Mesenchymal stem cell (in vitro differentiated cells and primary cell): ENCODE data around the gene FNIP2.

ENCODE experiments used
- DNase-seq: peaks from one replicate; pipeline ENCODE4 v3.0.0-alpha.2; 2013
- H2AFZ ChIP-seq: one replicate; pipeline ENCODE4 v1.6.1; 2013; ENCODE audit warnings: low read depth, mild to moderate bottlenecking, control low read depth, inconsistent platforms, low read length, moderate library complexity
- H2AK5ac ChIP-seq: 2 replicates; pipeline ENCODE4 v1.6.1; 2013; ENCODE audit warnings: low read length, moderate library complexity, mild to moderate bottlenecking, inconsistent platforms; ENCODE audit not compliant: severe bottlenecking
- H2BK120ac ChIP-seq: one replicate; pipeline ENCODE4 v1.6.1; 2013; ENCODE audit warnings: low read depth, mild to moderate bottlenecking, inconsistent platforms, low read length, moderate library complexity
- H2BK12ac ChIP-seq, 2 experiments: one replicate each; pipeline ENCODE4 v1.6.1; 2013; ENCODE audit warnings: inconsistent platforms in 2 of 2, low read length in 2 of 2, mild to moderate bottlenecking in 2 of 2, moderate library complexity in 2 of 2, control low read depth in 1 of 2
- H2BK15ac ChIP-seq: one replicate; pipeline ENCODE4 v1.6.1; 2013; ENCODE audit warnings: mild to moderate bottlenecking, low read depth, inconsistent platforms; ENCODE audit not compliant: poor library complexity, severe bottlenecking
- H2BK5ac ChIP-seq: 2 replicates; pipeline ENCODE4 v1.6.1; 2013; ENCODE audit warnings: low read depth, mild to moderate bottlenecking, low read length, control low read depth, inconsistent platforms; ENCODE audit not compliant: poor library complexity, severe bottlenecking
- H3K14ac ChIP-seq, 2 experiments: one replicate each; pipeline ENCODE4 v1.6.1; 2013; ENCODE audit warnings: inconsistent platforms in 2 of 2, low read length in 2 of 2, control low read depth in 1 of 2, mild to moderate bottlenecking in 1 of 2, moderate library complexity in 1 of 2
- H3K18ac ChIP-seq, 2 experiments: one replicate each; pipeline ENCODE4 v1.6.1; 2013; ENCODE audit warnings: inconsistent platforms in 2 of 2, low read length in 2 of 2, control low read depth in 1 of 2, low read depth in 1 of 2, mild to moderate bottlenecking in 1 of 2
- H3K23ac ChIP-seq, 2 experiments: one replicate each; pipeline ENCODE4 v1.6.1; 2013; ENCODE audit warnings: inconsistent platforms in 2 of 2, low read length in 2 of 2, mild to moderate bottlenecking in 2 of 2, moderate library complexity in 2 of 2, control low read depth in 1 of 2
- H3K27ac ChIP-seq: 2 replicates; pipeline ENCODE4 v1.5.1; 2013; ENCODE audit warnings: mild to moderate bottlenecking, moderate library complexity, low read length, control low read depth, inconsistent platforms; ENCODE audit not compliant: poor library complexity, severe bottlenecking
- H3K27me3 ChIP-seq, 2 experiments: 2 replicates each; pipeline versions ENCODE4 v1.6.1 to v1.7.0; 2013; ENCODE audit warnings: low read length in 2 of 2, mild to moderate bottlenecking in 2 of 2, moderate library complexity in 2 of 2, control low read depth in 1 of 2, inconsistent platforms in 1 of 2; ENCODE audit not compliant: control insufficient read depth in 1 of 2, insufficient read depth in 1 of 2
- H3K36me3 ChIP-seq, 2 experiments: 2 replicates each; pipeline versions ENCODE4 v1.6.1 to v1.7.0; 2013; ENCODE audit warnings: low read length in 2 of 2, control low read depth in 1 of 2, inconsistent platforms in 1 of 2, low read depth in 1 of 2, mild to moderate bottlenecking in 1 of 2; ENCODE audit not compliant: insufficient read depth in 2 of 2, control insufficient read depth in 1 of 2
- H3K4ac ChIP-seq, 2 experiments: one replicate each; pipeline ENCODE4 v1.6.1; 2013; ENCODE audit warnings: inconsistent platforms in 2 of 2, low read length in 2 of 2, mild to moderate bottlenecking in 2 of 2, moderate library complexity in 2 of 2, control low read depth in 1 of 2, low read depth in 1 of 2
- H3K4me1 ChIP-seq: 2 replicates; pipeline ENCODE4 v1.6.1; 2013; ENCODE audit warnings: low read depth, low read length, control low read depth; ENCODE audit not compliant: control insufficient read depth, insufficient read depth
- H3K4me2 ChIP-seq: 2 replicates; pipeline ENCODE4 v1.6.1; 2013; ENCODE audit warnings: low read length, mild to moderate bottlenecking, inconsistent platforms; ENCODE audit not compliant: poor library complexity, severe bottlenecking
- H3K4me3 ChIP-seq, 2 experiments: 2 replicates each; pipeline versions ENCODE4 v1.5.1 to v1.7.0; 2013; ENCODE audit warnings: low read length in 2 of 2, mild to moderate bottlenecking in 2 of 2, control low read depth in 1 of 2, low read depth in 1 of 2; ENCODE audit not compliant: insufficient read depth in 1 of 2
- H3K79me1 ChIP-seq: replicated peaks from 2 replicates; pipeline ENCODE4 v1.6.1; 2013; ENCODE audit warnings: mild to moderate bottlenecking, control low read depth, low read length, inconsistent platforms; ENCODE audit not compliant: poor library complexity, severe bottlenecking
- H3K9ac ChIP-seq: 2 replicates; pipeline ENCODE4 v1.7.0; 2013; ENCODE audit warnings: mild to moderate bottlenecking, low read length, moderate library complexity
- H3K9me3 ChIP-seq: 2 replicates; pipeline ENCODE4 v1.7.0; 2013; ENCODE audit warnings: mild to moderate bottlenecking, low read length; ENCODE audit not compliant: control insufficient read depth
- H4K8ac ChIP-seq: one replicate; pipeline ENCODE4 v1.6.1; 2013; ENCODE audit warnings: inconsistent platforms, mild to moderate bottlenecking, low read length, moderate library complexity
- H4K91ac ChIP-seq: one replicate; pipeline ENCODE4 v1.6.1; 2013; ENCODE audit warnings: mild to moderate bottlenecking, low read length, inconsistent platforms
- WGBS: methylation state at CpG from one replicate; pipeline ENCODE4 v1.1.7; 2013; ENCODE audit warnings: mixed read lengths; 5-methylcytosine and 5-hydroxymethylcytosine counted together

Gene FNIP2

DNA sequence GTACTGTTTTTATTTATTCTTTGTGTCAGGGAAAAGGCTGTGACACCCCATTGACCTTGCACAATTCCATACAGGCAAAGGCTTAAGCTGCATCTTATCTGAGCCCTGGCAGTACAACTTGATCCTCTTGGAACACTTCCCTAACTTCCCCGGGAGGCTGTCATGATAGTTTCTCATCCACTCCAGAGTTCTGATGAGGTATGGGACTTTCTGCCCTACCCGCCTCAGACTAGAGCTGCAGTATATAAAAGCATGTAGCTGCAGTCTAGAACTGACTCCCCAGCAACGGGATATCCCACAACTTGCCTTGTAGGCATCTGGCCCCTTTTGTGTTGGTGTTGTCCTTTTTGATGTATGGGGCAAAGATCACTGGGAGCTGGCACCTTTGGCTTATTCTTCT, 72.7 kb downstream of the FNIP2 start:
- H2BK15ac ChIP-seq: no peak overlapping the region
- no peak overlapping the region for H3K9ac ChIP-seq
- H4K91ac ChIP-seq: no peak overlapping the region
- H3K27ac ChIP-seq: no peak overlapping the region
- no peak overlapping the region for H2BK12ac ChIP-seq
- no peak overlapping the region for H3K18ac ChIP-seq
- no peak overlapping the region for H2AFZ ChIP-seq
- no peaks in the 10 kb centered on the region for H3K9me3 ChIP-seq
- peaks cover 5% of the 10 kb centered on the region for H3K79me1 ChIP-seq
- DNase-seq: no peak
- H3K4me2 ChIP-seq: no peak overlapping the region
- no peak overlapping the region for H2AK5ac ChIP-seq
- no peak overlapping the region for H3K23ac ChIP-seq
- no peak overlapping the region for H3K14ac ChIP-seq
- 94% methylated on average over 3 of the region's 3 CpGs for WGBS
- H2BK5ac ChIP-seq: no peak overlapping the region
- no peak overlapping the region for H2BK120ac ChIP-seq
- no peak overlapping the region for H3K4ac ChIP-seq
- no peak overlapping the region for H3K4me3 ChIP-seq
- peaks cover 0 to 89% of the 10 kb centered on the region in 2 experiments for H3K36me3 ChIP-seq
- H3K4me1 ChIP-seq: no peaks in the 10 kb centered on the region
- H3K27me3 ChIP-seq: no peaks in the 10 kb centered on the region
- no peak overlapping the region for H4K8ac ChIP-seq

DNA sequence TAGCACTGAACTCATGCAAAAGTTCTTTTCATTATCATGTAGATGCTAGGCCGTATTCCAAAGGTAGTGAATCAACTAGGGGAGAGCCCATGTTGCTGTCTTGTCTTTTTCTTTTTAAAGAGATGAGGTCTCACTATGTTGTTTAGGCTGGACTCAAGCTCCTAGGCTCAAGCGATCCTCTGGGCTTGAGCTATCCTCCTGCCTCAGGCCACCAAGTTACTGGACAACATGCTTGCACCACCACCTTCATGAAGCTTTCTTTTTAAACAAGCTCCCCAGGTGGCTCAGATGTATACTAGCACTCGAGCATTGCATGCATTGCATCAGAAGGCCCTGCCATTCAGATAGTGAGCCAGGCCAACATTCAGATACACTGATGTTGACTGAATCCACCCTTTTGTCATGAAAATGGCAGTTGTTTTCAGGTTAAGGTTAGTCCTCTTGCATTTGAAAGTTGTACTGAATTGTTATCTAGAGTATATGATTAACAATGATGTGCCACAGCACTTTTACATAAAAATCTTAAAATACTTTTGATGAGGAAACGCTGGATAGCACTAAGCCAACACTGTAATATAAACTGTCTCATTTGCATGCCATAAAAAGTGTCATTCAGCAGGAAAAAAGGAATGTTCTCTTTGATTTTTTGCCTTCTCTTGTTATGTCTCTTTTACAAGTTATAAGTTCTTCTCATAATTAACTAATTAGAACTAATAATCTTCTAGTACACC, 76.7 kb downstream of the FNIP2 start:
- no peak overlapping the region for H3K18ac ChIP-seq
- peaks cover 1% of the 10 kb centered on the region for H3K79me1 ChIP-seq
- H3K9me3 ChIP-seq: no peaks in the 10 kb centered on the region
- 86% methylated on average over 3 of the region's 4 CpGs for WGBS
- H3K4me2 ChIP-seq: no peak overlapping the region
- no peak overlapping the region for H4K91ac ChIP-seq
- no peak overlapping the region for H2BK120ac ChIP-seq
- no peak overlapping the region for H3K4ac ChIP-seq
- H3K27me3 ChIP-seq: no peaks in the 10 kb centered on the region
- no peak overlapping the region for H2AK5ac ChIP-seq
- no peak overlapping the region for H3K9ac ChIP-seq
- DNase-seq: no peak
- no peak overlapping the region for H3K14ac ChIP-seq
- no peak overlapping the region for H3K4me3 ChIP-seq
- H3K27ac ChIP-seq: no peak overlapping the region
- no peak overlapping the region for H2BK5ac ChIP-seq
- H2AFZ ChIP-seq: no peak overlapping the region
- H2BK12ac ChIP-seq: no peak overlapping the region
- H4K8ac ChIP-seq: no peak overlapping the region
- no peak overlapping the region for H2BK15ac ChIP-seq
- no peaks in the 10 kb centered on the region for H3K4me1 ChIP-seq
- H3K23ac ChIP-seq: no peak overlapping the region
- peaks cover 11 to 89% of the 10 kb centered on the region in 2 experiments for H3K36me3 ChIP-seq

DNA sequence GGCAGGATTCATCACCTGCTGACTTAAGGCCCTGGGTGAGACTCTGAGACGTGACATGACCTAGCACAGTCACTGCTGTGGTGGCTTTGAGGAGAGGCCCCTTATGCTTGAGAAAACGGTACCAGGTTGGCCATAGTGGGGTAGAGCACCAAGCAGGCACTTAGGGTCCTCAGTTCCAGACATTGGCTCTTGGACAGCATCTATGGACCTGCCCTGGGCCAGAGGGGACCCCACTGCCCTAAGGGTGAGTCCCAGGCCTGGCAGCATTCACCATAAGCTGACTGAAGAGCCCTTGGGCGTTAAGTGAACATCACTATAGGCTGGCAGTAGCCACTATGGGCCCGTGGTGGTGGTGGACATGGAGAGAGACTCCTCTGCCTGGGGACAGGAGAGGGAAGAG, 78.7 kb downstream of the FNIP2 start:
- Histone ChIP-seq H3K23ac (no peak overlapping the region), H2BK5ac (no peak overlapping the region), H2BK120ac (no peak overlapping the region), H3K9me3 (no peaks in the 10 kb centered on the region), H3K4me2 (no peak overlapping the region), H3K27ac (no peak overlapping the region), H3K36me3 (peaks cover 11 to 86% of the 10 kb centered on the region in 2 experiments), H2BK15ac (no peak overlapping the region), H3K18ac (no peak overlapping the region), H3K14ac (no peak overlapping the region), H4K8ac (no peak overlapping the region), H4K91ac (no peak overlapping the region), H3K4me3 (no peak overlapping the region), H3K4me1 (no peaks in the 10 kb centered on the region), H2BK12ac (no peak overlapping the region), H3K9ac (no peak overlapping the region), H3K27me3 (no peaks in the 10 kb centered on the region), H3K79me1 (no peaks in the 10 kb centered on the region), H3K4ac (no peak overlapping the region), H2AK5ac (no peak overlapping the region), H2AFZ (no peak overlapping the region)
- WGBS: 97% methylated on average over 4 of the region's 4 CpGs
- DNase-seq: no peak

DNA sequence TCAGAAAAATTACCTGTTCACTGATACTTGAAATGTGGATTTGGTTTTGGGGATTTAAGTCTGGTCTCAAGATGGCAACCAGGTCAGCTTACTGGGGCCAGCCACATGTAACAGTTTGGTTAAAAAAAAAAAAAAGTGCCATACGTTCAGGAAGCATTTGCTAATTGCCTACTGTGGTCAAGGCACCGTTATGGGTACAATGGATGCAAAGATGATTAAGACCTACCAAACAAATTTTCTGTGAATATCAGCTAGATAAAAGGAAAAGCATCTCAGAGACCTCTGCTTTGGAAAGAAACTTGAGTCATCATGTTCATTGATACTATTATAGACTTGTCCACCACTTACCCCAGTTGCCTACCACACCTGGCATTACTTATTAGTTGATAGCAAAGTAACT, 80.9 kb downstream of the FNIP2 start:
- no peak overlapping the region for H3K27ac ChIP-seq
- H3K4me3 ChIP-seq: no peak overlapping the region
- no peak overlapping the region for H3K4ac ChIP-seq
- 100% methylated on average over 1 of the region's 2 CpGs for WGBS
- no peak overlapping the region for H4K91ac ChIP-seq
- H2BK120ac ChIP-seq: no peak overlapping the region
- H2BK15ac ChIP-seq: no peak overlapping the region
- H3K4me2 ChIP-seq: no peak overlapping the region
- H3K9me3 ChIP-seq: no peaks in the 10 kb centered on the region
- no peaks in the 10 kb centered on the region for H3K4me1 ChIP-seq
- no peak overlapping the region for H3K18ac ChIP-seq
- DNase-seq: no peak
- no peaks in the 10 kb centered on the region for H3K79me1 ChIP-seq
- H2AFZ ChIP-seq: no peak overlapping the region
- H2BK12ac ChIP-seq: no peak overlapping the region
- peaks cover 15 to 77% of the 10 kb centered on the region in 2 experiments for H3K36me3 ChIP-seq
- no peaks in the 10 kb centered on the region for H3K27me3 ChIP-seq
- H2AK5ac ChIP-seq: no peak overlapping the region
- H4K8ac ChIP-seq: no peak overlapping the region
- no peak overlapping the region for H2BK5ac ChIP-seq
- no peak overlapping the region for H3K23ac ChIP-seq
- H3K14ac ChIP-seq: no peak overlapping the region
- H3K9ac ChIP-seq: no peak overlapping the region
